Esophagus (tissue), 2 donors: ENCODE measurements around the gene ABCB10. TPM values are rescaled to one million over a fixed set of nuclear protein-coding genes. Genes with fewer than 3 reads are reported as not detected.

ENCODE experiments used
- H3K27ac ChIP-seq, 2 donors: one replicate each; pipeline ENCODE4 v1.5.1; 2013; ENCODE audit warnings: low read depth in 2 of 2, mild to moderate bottlenecking in 2 of 2, inconsistent platforms in 1 of 2, low read length in 1 of 2, moderate library complexity in 1 of 2
- H3K27me3 ChIP-seq, 2 donors: one replicate each; pipeline ENCODE4 v1.6.1; 2013; ENCODE audit warnings: low read length in 2 of 2, control low read depth in 1 of 2, mild to moderate bottlenecking in 1 of 2; ENCODE audit not compliant: insufficient read depth in 2 of 2, control insufficient read depth in 1 of 2
- H3K36me3 ChIP-seq, 2 donors: one replicate each; pipeline ENCODE4 v1.6.1; 2013; ENCODE audit warnings: low read length in 1 of 2; ENCODE audit not compliant: control insufficient read depth in 2 of 2, insufficient read depth in 2 of 2
- H3K4me1 ChIP-seq, 2 donors: one replicate each; pipeline ENCODE4 v1.6.1; 2013; ENCODE audit warnings: low read length in 1 of 2; ENCODE audit not compliant: control insufficient read depth in 2 of 2, insufficient read depth in 2 of 2
- H3K4me3 ChIP-seq, 2 donors: one replicate each; pipeline ENCODE4 v1.5.1; 2013; ENCODE audit warnings: low read length in 2 of 2, mild to moderate bottlenecking in 2 of 2, low read depth in 1 of 2, moderate library complexity in 1 of 2
- H3K9me3 ChIP-seq, 2 donors: one replicate each; pipeline ENCODE4 v1.6.1; 2013; ENCODE audit warnings: mild to moderate bottlenecking in 2 of 2, low read depth in 1 of 2, low read length in 1 of 2, moderate library complexity in 1 of 2; ENCODE audit not compliant: control insufficient read depth in 2 of 2, insufficient read depth in 1 of 2
- WGBS, 2 donors: extraction: QIAGEN DNeasy Blood & Tissue Kit; methylation state at CpG; one replicate each; pipeline ENCODE4 v1.1.7; 2013; 5-methylcytosine and 5-hydroxymethylcytosine counted together
- polyA plus RNA-seq, 2 donors: library from polyadenylated mRNA; stranded (reverse); fragments of 200-250 nt; gene quantifications; one replicate each; pipeline ENCODE4 v1.2.3, GENCODE V29; 2013
- donor health status: healthy with polysubstance abuse.
- donor health status: Bipolar disorder and iron deficiency.

The ABCB10 gene
- polyA plus RNA-seq, 2 donors: 5.9 to 6.4 TPM

- Histone ChIP-seq H3K27me3 (no peaks in the 10 kb centered on the region), H3K4me3 (no peak overlapping the region), H3K36me3 (no peaks in the 10 kb centered on the region), H3K9me3 (no peaks in the 10 kb centered on the region), H3K4me1 (peaks cover 3 to 5% of the 10 kb centered on the region in 2 donors), H3K27ac (no peak overlapping the region)
- WGBS, 2 donors: 93 to 96% methylated on average over 6 of the region's 6 CpGs
Measured at GRCh38 chr1:229574679-229575442, 16.4 kb upstream of the ABCB10 start.

- H3K27me3 ChIP-seq: no peaks in the 10 kb centered on the region
- WGBS, 2 donors: 56 to 79% methylated on average over 2 of the region's 2 CpGs
Measured at GRCh38 chr1:229572286-229572685, 13.8 kb upstream of the ABCB10 start.

DNA sequence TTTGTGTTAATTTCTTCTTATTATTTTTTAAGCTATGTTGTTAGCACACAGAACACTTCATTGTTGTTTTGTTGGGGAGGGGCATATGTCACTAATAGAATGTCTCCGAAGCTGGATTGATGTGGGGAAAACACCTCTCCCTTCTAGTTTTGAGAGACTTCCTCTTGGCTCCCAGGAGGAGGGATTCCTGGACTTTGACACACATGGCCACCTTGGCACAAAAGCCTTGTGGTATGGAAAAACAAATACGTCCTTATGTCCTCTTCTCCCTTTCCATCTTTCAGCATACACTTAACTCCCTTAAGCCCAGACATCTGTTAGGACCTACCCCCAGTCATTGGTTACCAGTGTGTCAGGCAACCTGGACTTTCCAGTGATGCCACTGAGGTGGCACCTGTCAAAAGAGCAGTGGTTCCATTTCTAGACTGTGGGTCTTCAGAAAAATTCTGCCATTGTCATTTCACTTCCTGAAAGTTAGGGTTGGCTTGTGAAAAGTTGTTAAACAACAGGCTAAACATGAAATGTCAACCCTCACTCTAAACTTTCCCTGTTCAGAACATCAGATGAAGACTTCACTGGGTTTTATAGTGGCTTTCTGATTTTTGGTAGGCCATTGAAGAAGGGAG is 12.5 kb upstream of the ABCB10 start:
- no peaks in the 10 kb centered on the region for H3K27me3 ChIP-seq
- H3K4me1 ChIP-seq: no peaks in the 10 kb centered on the region
- H3K36me3 ChIP-seq: no peaks in the 10 kb centered on the region
- 24 to 39% methylated on average over 2 of the region's 2 CpGs for WGBS, 2 donors
- no peaks in the 10 kb centered on the region for H3K9me3 ChIP-seq
- H3K27ac ChIP-seq: no peak overlapping the region
- H3K4me3 ChIP-seq: no peak overlapping the region

More at GRCh38 chr1:229572286-229572685, 13.8 kb upstream of the ABCB10 start:
- no peaks in the 10 kb centered on the region for H3K4me1 ChIP-seq
- no peaks in the 10 kb centered on the region for H3K36me3 ChIP-seq
- no peak overlapping the region for H3K4me3 ChIP-seq
- no peak overlapping the region for H3K27ac ChIP-seq
- no peaks in the 10 kb centered on the region for H3K9me3 ChIP-seq

DNA sequence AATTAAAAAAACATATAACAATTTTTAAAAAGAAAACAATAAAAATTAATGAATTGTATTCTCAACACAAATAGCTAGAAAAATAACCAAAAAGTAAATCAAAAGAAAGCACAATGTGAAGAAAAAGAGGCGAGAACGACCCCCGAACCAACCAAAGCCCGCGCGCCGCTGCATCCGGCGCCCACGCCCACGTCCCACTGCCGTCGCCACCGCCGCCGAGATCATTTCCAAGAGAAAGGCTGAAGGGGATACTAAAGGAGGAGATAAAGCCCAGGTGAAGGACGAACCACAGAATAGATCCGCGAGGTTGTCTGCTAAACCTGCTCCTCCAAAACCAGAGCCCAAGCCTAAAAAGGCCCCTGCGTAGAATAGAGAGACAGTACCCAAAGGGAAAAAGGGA is 11.8 kb upstream of the ABCB10 start:
- no peaks in the 10 kb centered on the region for H3K27me3 ChIP-seq
- H3K36me3 ChIP-seq: no peaks in the 10 kb centered on the region
- no peaks in the 10 kb centered on the region for H3K4me1 ChIP-seq
- H3K9me3 ChIP-seq: no peaks in the 10 kb centered on the region
- H3K27ac ChIP-seq: no peak overlapping the region
- H3K4me3 ChIP-seq: no peak overlapping the region
- WGBS, 2 donors: 73 to 75% methylated on average over 20 of the region's 20 CpGs

DNA sequence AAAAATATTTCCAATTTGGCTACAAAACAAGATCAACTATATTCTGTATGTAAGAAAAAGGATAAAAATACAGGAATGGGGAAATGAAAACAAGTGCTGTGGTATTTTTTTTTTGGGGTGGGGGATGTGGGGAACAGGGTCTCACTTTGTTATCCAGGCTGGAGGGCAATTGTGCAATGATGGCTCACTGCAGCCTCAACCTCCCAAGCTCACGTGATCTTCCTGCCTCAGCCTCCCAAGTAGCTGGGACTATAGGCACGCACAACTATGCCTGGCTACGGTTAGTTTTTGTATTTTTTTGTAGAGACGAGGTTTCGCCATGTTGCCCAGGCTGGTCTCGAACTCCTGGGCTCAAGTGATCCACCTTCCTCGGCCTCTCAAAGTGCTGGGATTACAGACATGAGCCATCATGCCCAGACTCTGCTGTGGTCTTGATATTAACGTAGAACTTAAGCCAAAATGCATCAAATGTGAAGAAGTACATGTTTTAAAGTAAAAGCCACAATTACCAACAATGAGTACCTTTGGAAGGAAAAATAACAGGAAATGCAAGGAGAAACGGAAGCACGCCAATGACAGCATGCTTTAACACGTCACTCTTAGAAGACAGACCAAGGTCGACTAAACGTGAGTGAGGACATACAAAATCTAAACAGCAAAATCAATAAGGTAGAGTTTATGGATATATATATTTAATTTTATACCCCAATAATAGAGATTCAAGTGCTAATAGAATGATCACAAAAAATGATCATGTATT is 8.8 kb upstream of the ABCB10 start:
- Histone ChIP-seq H3K4me3 (no peak overlapping the region), H3K27ac (no peak overlapping the region), H3K27me3 (no peaks in the 10 kb centered on the region), H3K36me3 (no peaks in the 10 kb centered on the region), H3K9me3 (no peaks in the 10 kb centered on the region), H3K4me1 (no peaks in the 10 kb centered on the region)
- WGBS, 2 donors: 59 to 64% methylated on average over 13 of the region's 13 CpGs

GRCh38 chr1:229563701-229564100 is 5.2 kb upstream of the ABCB10 start:
- Histone ChIP-seq H3K4me3 (no peak overlapping the region), H3K4me1 (no peaks in the 10 kb centered on the region), H3K27ac (no peak overlapping the region), H3K27me3 (no peaks in the 10 kb centered on the region), H3K9me3 (no peaks in the 10 kb centered on the region), H3K36me3 (no peaks in the 10 kb centered on the region)
- 64 to 65% methylated on average over 5 of the region's 5 CpGs for WGBS, 2 donors

DNA sequence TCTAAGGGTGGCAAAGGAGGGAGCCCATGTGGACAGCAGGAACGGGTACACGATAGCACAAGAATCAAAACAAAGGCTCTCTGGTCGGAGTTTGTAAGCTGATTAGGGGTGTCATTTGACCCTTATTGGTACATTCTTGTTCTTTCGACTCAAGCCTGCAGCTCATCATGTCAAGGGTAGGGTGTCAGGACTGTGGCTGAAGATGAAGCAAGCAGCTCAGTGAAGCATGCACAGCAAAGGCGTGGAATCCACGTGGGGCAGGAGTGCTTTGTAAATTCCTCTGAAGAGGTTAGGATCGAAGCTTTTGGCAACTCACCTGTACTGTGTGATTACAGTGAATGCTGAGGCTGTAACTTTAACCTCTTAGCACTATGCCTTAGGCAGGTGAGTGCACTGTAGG is 4.7 kb upstream of the ABCB10 start:
- Histone ChIP-seq H3K27ac (peak overlapping the region; percentile 25 to 77), H3K4me1 (no peaks in the 10 kb centered on the region), H3K9me3 (no peaks in the 10 kb centered on the region), H3K27me3 (no peaks in the 10 kb centered on the region), H3K4me3 (no peak overlapping the region), H3K36me3 (no peaks in the 10 kb centered on the region)
- 51 to 55% methylated on average over 7 of the region's 7 CpGs for WGBS, 2 donors

GRCh38 chr1:229562686-229563085 is 4.2 kb upstream of the ABCB10 start:
- whole genome bisulfite sequencing, 2 donors: 45 to 65% methylated on average over 3 of the region's 3 CpGs
- H3K27ac ChIP-seq: no peak overlapping the region

GRCh38 chr1:229561141-229561540 is 2.6 kb upstream of the ABCB10 start:
- Histone ChIP-seq H3K9me3 (no peaks in the 10 kb centered on the region), H3K4me1 (peaks cover 0 to 2% of the 10 kb centered on the region in 2 donors), H3K4me3 (no peak overlapping the region), H3K27me3 (no peaks in the 10 kb centered on the region), H3K36me3 (no peaks in the 10 kb centered on the region), H3K27ac (no peak overlapping the region)
- 68 to 75% methylated on average over 5 of the region's 5 CpGs for WGBS, 2 donors

More at GRCh38 chr1:229562686-229563085, 4.2 kb upstream of the ABCB10 start:
- no peaks in the 10 kb centered on the region for H3K9me3 ChIP-seq
- H3K36me3 ChIP-seq: no peaks in the 10 kb centered on the region
- H3K4me1 ChIP-seq: no peaks in the 10 kb centered on the region
- no peaks in the 10 kb centered on the region for H3K27me3 ChIP-seq
- H3K4me3 ChIP-seq: no peak overlapping the region
